ENCODE data around the gene ZNF273.

Gene ZNF273

DNA sequence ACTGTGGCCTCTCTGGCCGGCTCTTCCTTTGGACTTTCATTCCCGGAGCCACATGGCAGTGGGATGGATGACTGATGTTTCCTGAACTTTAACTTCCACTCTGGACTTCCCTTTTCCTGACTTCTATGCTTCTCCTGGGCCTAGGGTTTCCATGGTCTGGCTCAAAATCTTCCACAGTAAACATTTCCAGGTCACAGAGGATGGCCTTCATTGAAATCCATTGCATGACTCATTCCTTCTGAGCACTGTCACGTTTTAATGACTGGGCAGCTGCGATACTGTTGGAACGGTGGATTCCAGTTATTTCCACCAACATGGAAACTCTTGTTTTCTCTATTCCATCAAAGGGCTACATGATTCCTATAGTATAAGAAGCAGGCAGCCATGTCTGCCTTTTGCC is 24.4 kb upstream of the ZNF273 start:
- Histone ChIP-seq H3K9ac (ENCODE audit: low read length) (no peak overlapping the region), H3K4me1 (ENCODE audit: control insufficient read depth, low read depth, low read length) (peaks cover 3% of the 10 kb centered on the region), H3K4me3 (ENCODE audit: low read length) (no peak overlapping the region), H3K36me3 (ENCODE audit: control insufficient read depth, low read depth, low read length) (no peaks in the 10 kb centered on the region), H3K27me3 (ENCODE audit: control insufficient read depth, insufficient read depth, low read length) (peaks cover 24% of the 10 kb centered on the region), H3K27ac (ENCODE audit: low read length) (no peak overlapping the region), H3K9me3 (ENCODE audit: control insufficient read depth, low read depth, low read length) (no peaks in the 10 kb centered on the region)

DNA sequence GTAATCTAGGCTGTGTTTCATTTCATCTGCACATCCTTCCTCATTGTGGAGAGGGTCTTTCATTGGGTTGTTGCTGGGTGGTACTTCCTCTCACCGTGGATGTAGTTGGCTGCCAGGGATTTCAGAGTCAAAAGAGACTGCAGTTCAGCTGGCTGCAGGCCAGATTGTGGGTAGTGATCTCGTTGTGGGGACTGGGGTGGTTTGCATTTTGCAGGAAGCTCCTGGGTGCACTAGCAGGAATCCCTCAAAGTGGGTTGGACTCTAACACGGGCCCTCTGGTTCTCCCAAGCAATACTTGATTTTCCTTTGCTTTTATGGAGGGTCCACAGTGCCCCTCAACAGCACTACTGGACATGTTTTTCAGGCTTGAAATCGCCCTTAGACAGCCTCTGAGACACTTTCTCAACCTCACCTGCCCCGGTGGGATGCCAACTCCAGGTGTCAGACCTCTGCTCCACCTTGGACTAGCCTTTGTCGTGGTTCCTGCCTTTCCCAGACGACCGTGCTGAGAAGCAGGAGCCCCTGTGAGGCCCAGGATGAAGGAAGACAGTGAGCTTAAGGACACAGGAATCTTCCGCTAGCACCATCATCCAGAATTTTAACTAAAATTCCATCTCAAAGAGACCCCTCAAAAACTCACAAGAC is 23.9 kb upstream of the ZNF273 start:
- Histone ChIP-seq H3K36me3 (ENCODE audit: control insufficient read depth, low read depth, low read length) (no peaks in the 10 kb centered on the region), H3K9ac (ENCODE audit: low read length) (no peak overlapping the region), H3K4me3 (ENCODE audit: low read length) (no peak overlapping the region), H3K27me3 (ENCODE audit: control insufficient read depth, insufficient read depth, low read length) (peaks cover 27% of the 10 kb centered on the region), H3K27ac (ENCODE audit: low read length) (no peak overlapping the region), H3K9me3 (ENCODE audit: control insufficient read depth, low read depth, low read length) (no peaks in the 10 kb centered on the region), H3K4me1 (ENCODE audit: control insufficient read depth, low read depth, low read length) (peaks cover 3% of the 10 kb centered on the region)

DNA sequence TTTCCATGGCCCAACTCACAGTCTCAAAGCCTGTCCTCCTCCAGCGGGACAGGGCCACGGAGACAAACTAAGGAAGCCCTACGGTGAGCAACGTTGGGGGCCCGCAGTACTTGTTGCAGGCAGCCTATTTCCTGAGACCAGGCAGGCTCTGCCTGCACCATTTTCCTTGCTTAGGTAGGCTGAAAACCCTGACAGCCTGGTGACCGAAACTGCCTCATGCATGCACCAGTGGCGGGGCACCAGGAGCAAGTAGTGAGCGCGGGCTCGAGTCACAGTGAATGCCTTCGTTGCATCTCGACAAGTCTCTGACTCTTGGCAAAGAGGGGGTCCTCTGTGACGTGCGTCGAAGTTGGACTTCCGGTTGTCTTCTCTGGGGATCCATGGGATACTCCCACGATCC is 23.3 kb upstream of the ZNF273 start:
- Histone ChIP-seq H3K27ac (ENCODE audit: low read length) (no peak overlapping the region), H3K9me3 (ENCODE audit: control insufficient read depth, low read depth, low read length) (no peaks in the 10 kb centered on the region)

DNA sequence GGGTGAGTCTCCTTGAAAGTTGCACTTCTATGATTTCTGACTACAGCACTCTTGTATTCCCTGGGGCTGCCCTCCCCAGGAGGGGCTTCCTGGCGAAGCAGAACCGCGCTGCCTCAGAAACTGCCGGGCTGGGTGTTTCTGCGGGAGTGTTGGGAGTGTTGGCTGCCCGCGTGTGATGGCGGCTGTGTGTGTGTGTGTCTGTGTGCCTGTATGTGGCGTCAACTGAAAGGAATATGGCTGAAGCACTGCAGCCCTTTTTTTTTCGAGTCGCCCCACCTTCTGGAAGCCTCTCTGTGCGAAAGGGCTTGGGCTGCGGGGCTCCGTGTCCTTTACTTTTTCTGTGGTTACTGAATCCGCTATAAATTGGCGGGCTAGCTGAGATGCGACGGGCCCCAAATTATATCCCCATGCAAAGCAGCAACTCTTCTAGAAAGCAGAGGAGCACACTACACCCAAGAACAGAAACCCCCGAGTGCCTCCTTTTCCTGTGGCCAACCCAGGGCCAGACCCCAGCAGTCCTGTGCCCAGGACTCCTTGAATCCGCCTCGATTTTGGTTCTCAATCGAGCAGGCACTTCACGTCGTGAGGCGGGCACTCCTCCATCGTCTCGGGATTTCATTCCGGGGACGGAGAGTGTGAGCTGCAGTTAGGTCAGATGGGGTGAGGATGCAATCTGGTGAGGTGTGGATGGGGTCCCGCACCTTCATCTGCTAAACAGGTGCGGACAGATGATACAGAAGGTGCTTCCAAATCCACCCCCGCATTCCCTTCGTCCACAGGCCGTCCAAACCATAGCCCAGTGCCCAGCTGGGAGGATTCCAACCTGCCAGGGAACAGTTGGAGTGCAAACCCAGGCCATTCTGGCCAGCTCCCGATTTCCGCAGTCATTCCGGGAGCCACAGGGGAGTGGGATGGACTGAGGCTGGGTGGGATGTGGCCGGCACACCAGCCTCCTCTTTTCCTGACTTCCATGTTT is 22.5 kb upstream of the ZNF273 start:
- no peak overlapping the region for H3K27ac ChIP-seq (ENCODE audit: low read length)
- H3K9ac ChIP-seq (ENCODE audit: low read length): no peak overlapping the region
- peaks cover 3% of the 10 kb centered on the region for H3K4me1 ChIP-seq (ENCODE audit: control insufficient read depth, low read depth, low read length)
- H3K4me3 ChIP-seq (ENCODE audit: low read length): no peak overlapping the region
- no peaks in the 10 kb centered on the region for H3K9me3 ChIP-seq (ENCODE audit: control insufficient read depth, low read depth, low read length)
- no peaks in the 10 kb centered on the region for H3K36me3 ChIP-seq (ENCODE audit: control insufficient read depth, low read depth, low read length)
- peaks cover 27% of the 10 kb centered on the region for H3K27me3 ChIP-seq (ENCODE audit: control insufficient read depth, insufficient read depth, low read length)

More for the DNA sequence above, 23.3 kb upstream of the ZNF273 start:
- Histone ChIP-seq H3K4me3 (ENCODE audit: low read length) (no peak overlapping the region), H3K4me1 (ENCODE audit: control insufficient read depth, low read depth, low read length) (peaks cover 3% of the 10 kb centered on the region), H3K36me3 (ENCODE audit: control insufficient read depth, low read depth, low read length) (no peaks in the 10 kb centered on the region), H3K9ac (ENCODE audit: low read length) (no peak overlapping the region), H3K27me3 (ENCODE audit: control insufficient read depth, insufficient read depth, low read length) (peaks cover 27% of the 10 kb centered on the region)

DNA sequence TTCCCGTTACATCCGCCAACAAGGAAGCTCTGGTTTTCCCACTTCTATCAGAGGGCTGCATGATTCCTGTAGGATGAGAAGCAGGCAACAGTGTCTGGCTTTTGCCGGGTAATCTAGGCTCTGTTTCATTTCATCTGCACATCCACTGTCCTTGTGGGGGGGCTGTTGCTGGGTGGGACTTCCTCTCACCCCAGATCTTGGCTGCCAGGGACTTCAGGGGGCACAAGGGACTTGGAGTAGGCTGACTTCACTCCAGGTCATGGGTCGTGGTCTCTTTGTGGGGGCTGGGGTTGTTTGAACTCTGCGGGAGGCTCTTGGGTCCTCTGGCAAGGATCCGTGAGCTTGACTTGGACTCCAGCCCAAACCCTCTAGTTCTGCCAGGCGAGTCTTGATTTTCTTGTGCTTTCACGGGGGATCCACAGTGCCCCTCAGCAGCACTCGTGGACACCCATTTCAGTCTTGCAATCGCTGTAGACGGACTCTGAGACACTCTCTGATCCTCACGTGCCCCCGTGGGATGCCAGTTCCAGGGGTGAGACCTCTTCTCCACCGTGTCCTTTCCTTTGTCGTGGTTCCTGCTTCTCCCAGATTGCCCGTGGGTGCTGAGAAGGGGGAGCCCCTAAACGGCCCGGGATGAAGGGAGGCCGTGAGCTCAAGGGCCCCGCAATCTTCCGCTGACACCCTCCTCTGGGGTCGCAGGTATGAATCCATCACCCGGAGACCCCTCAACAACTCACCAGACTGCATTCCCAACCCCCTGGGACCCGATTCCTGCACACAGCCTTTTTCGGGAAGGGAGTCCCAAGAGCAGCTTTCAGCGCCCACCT is 21.4 kb upstream of the ZNF273 start:
- H3K27ac ChIP-seq (ENCODE audit: low read length): no peak overlapping the region
- H3K9ac ChIP-seq (ENCODE audit: low read length): no peak overlapping the region
- H3K9me3 ChIP-seq (ENCODE audit: control insufficient read depth, low read depth, low read length): no peaks in the 10 kb centered on the region
- no peak overlapping the region for H3K4me3 ChIP-seq (ENCODE audit: low read length)
- peaks cover 18% of the 10 kb centered on the region for H3K27me3 ChIP-seq (ENCODE audit: control insufficient read depth, insufficient read depth, low read length)
- H3K4me1 ChIP-seq (ENCODE audit: control insufficient read depth, low read depth, low read length): peaks cover 3% of the 10 kb centered on the region
- H3K36me3 ChIP-seq (ENCODE audit: control insufficient read depth, low read depth, low read length): no peaks in the 10 kb centered on the region

DNA sequence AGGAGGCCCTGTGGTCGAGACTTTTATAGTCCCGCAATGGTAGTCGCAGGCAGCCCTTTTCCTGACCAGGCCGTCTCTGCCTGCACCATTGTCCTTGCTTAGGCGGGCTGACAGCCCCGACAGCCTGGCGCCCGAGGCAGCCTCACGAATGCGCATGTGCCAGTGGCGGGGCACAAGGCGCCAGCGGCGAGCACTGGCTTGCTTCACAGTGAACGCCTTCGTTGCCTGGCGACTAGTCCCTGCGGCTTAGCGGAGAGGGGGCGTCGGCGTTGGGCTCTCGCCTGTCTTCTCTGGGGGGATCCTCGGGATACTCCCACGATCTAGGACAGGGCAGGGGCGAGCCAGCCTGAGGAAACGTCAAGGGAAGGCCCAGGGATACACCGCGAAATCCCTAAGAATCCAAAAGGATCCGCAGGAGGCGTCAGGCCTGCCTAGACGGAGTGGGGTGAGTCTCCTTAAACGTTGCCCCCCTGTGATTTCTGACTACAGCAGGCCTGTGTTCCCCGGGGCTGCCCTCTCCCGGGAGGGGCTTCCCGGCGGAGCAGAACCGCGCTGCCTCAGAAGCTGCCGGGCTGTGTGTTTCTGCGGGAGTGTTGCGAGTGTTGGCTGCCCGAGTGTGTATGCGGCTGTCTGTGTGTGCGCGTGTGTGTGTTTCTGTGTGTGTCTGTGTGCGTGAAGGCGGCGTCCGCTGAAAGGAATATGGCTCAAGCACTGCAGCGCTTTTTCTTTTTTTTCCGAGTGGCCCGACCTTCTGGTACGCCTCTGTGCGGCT is 20.5 kb upstream of the ZNF273 start:
- peaks cover 11% of the 10 kb centered on the region for H3K27me3 ChIP-seq (ENCODE audit: control insufficient read depth, insufficient read depth, low read length)
- no peaks in the 10 kb centered on the region for H3K9me3 ChIP-seq (ENCODE audit: control insufficient read depth, low read depth, low read length)
- H3K4me1 ChIP-seq (ENCODE audit: control insufficient read depth, low read depth, low read length): peaks cover 3% of the 10 kb centered on the region
- H3K27ac ChIP-seq (ENCODE audit: low read length): no peak overlapping the region
- no peak overlapping the region for H3K4me3 ChIP-seq (ENCODE audit: low read length)
- no peaks in the 10 kb centered on the region for H3K36me3 ChIP-seq (ENCODE audit: control insufficient read depth, low read depth, low read length)
- no peak overlapping the region for H3K9ac ChIP-seq (ENCODE audit: low read length)

DNA sequence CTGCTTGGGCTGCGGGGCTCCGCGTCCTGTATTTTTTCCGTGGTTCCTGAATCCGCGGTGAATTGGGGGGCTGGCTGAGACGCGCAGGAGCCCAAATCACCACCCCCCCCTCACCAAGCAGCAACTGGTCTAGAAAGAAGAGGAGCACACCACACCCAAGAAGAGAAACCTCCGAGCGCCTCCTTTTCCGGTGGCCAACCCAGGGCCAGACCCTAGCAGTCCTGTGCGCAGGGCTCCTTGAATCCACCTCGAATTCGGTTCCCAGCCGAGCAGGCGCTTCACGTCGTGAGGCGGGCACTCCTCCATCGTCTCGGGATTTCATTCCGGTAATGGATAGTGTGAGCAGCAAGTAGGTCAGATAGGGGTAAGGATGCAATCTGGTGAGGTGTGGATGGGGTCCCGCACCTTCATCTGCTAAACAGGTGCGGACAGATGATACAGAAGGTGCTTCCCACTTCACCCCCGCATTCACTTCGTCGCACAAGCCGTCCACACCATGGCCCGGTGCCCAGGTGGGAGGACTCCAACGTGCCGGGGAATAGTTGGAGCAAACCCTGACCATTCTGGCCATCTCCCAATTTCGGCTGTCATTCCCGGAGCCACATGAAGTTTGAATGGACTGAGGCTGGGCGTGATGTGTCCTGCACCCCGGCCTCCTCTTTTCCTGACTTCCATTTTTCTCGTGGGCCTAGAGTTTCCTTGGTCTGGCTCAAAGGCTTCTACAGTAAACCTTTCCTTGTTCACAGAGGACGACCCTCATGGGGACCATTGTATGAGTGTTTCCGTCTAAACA is 19.8 kb upstream of the ZNF273 start:
- Histone ChIP-seq H3K27ac (ENCODE audit: low read length) (no peak overlapping the region), H3K4me3 (ENCODE audit: low read length) (no peak overlapping the region), H3K36me3 (ENCODE audit: control insufficient read depth, low read depth, low read length) (no peaks in the 10 kb centered on the region), H3K9ac (ENCODE audit: low read length) (no peak overlapping the region), H3K27me3 (ENCODE audit: control insufficient read depth, insufficient read depth, low read length) (peaks cover 10% of the 10 kb centered on the region), H3K4me1 (ENCODE audit: control insufficient read depth, low read depth, low read length) (no peaks in the 10 kb centered on the region), H3K9me3 (ENCODE audit: control insufficient read depth, low read depth, low read length) (no peaks in the 10 kb centered on the region)

DNA sequence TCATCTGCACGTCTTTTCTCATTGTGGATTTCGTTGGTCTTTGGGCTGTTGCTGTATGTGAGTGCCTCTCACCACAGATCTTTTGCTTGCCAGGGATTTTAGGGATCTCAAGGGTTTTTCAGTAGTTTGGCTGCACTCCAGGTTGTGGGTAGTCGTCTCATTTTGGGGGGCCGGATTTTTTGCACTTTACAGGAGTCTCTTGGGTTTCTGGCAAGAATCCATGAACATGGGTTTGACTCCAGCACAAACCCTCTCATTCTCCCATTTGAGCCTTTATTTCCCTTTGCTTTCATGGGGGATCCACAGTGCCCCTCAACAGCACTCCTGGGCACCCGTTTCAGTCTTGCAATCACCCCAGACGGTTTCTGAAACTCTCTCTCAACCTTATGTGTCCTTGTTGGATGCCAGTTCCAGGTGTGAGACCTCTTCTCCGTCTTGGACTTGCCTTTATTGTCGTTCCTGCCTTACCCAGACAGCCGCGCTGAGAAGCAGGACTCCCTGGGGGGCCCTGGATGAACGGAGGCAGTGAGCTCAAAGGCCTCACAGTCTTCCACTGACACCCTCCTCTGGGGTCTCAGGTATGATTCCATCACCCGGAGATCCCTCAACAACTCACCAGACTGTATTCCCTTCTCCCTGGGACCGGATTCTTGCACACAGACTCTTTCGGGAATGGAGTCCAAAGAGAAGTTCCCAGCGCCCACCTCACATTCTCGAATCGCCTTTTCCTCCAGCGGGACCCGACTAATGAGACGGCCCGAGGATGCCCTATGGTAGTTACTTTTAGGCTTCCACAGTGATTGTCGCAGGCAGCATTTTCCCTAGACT is 18.8 kb upstream of the ZNF273 start:
- no peaks in the 10 kb centered on the region for H3K4me1 ChIP-seq (ENCODE audit: control insufficient read depth, low read depth, low read length)
- H3K27ac ChIP-seq (ENCODE audit: low read length): no peak overlapping the region
- peaks cover 20% of the 10 kb centered on the region for H3K27me3 ChIP-seq (ENCODE audit: control insufficient read depth, insufficient read depth, low read length)
- no peaks in the 10 kb centered on the region for H3K9me3 ChIP-seq (ENCODE audit: control insufficient read depth, low read depth, low read length)
- no peak overlapping the region for H3K4me3 ChIP-seq (ENCODE audit: low read length)
- H3K36me3 ChIP-seq (ENCODE audit: control insufficient read depth, low read depth, low read length): no peaks in the 10 kb centered on the region
- no peak overlapping the region for H3K9ac ChIP-seq (ENCODE audit: low read length)

DNA sequence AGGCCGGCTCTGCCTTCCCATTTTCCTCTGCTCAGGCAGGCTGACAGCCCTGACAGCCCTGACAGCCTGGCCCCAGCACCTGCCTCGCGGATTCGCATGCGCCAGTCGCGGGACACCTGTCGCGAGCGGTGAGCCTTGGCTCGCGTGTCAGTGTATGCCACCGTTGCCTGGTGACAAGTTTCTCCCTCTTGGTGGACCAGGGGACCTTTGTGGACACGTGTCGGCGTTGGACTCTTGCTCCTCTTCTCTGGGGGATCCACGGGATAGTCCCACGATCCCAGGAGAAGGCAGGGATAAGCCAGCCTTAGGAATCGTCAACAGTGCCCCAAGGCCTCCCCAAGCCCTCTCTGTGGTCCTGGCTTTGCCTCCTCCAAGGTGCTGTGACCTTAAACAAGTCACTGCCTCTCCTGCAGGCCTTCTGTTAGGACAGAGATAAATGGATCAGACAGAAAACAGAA is 18.1 kb upstream of the ZNF273 start:
- Histone ChIP-seq H3K27me3 (ENCODE audit: control insufficient read depth, insufficient read depth, low read length) (peaks cover 26% of the 10 kb centered on the region), H3K4me1 (ENCODE audit: control insufficient read depth, low read depth, low read length) (no peaks in the 10 kb centered on the region), H3K9me3 (ENCODE audit: control insufficient read depth, low read depth, low read length) (no peaks in the 10 kb centered on the region), H3K36me3 (ENCODE audit: control insufficient read depth, low read depth, low read length) (no peaks in the 10 kb centered on the region), H3K27ac (ENCODE audit: low read length) (no peak overlapping the region), H3K9ac (ENCODE audit: low read length) (no peak overlapping the region), H3K4me3 (ENCODE audit: low read length) (no peak overlapping the region)
